Measurements from ENCODE around the gene PADI6.

Gene PADI6

DNA sequence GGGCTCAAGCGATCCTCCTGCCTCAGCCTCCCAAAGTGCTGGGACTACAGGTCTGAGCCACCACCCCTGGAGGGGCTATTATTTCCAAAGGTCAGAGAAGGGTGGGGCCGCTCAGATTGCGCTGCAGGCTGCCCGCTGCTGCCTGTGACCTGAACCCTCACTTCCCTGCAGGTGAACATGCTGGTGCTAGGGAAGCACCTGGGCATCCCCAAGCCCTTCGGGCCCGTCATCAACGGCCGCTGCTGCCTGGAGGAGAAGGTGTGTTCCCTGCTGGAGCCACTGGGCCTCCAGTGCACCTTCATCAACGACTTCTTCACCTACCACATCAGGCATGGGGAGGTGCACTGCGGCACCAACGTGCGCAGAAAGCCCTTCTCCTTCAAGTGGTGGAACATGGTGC is 8.6 kb upstream of the PADI6 start:
- ChIA-PET CTCF (interaction anchor here (1.2 kb wide), 1 partner anchor 8 kb away, joined by 5 read pairs; the partner anchor contains the start of gene PADI6), POLR2A (no interaction called here)
- WGBS (ENCODE audit: insufficient coverage): 98% methylated on average over 5 of the region's 12 CpGs
- Histone ChIP-seq H3K27me3 (replicated peaks in 2 of 5; ENCODE audit: control insufficient read depth in 4 of 5, insufficient read depth in 5 of 5, low read length in 4 of 5) (no peaks in the 10 kb centered on the region), H3K36me3 (ENCODE audit: control insufficient read depth in 4 of 4, insufficient read depth in 4 of 4, low read length in 3 of 4) (peaks cover 0 to 5% (median 0%) of the 10 kb centered on the region in 4 experiments), H3K4me3 (ENCODE audit: control insufficient read depth in 1 of 7, extremely low read depth in 1 of 7, insufficient read depth in 4 of 7, low read depth in 2 of 7, low read length in 6 of 7) (no peak overlapping the region), H3K9me3 (ENCODE audit: control extremely low read depth in 1 of 5, control insufficient read depth in 4 of 5, insufficient read depth in 2 of 5, low read depth in 1 of 5, low read length in 4 of 5) (no peaks in the 10 kb centered on the region), H3K4me1 (ENCODE audit: control extremely low read depth in 1 of 4, control insufficient read depth in 4 of 4, insufficient read depth in 4 of 4, low read length in 3 of 4) (peaks cover 0 to 21% (median 10%) of the 10 kb centered on the region in 4 experiments), H3K27ac (ENCODE audit: insufficient read depth in 1 of 2, low read depth in 1 of 2, low read length in 2 of 2, poor library complexity in 1 of 2, severe bottlenecking in 2 of 2) (no peak overlapping the region)
- no peak for DNase-seq

DNA sequence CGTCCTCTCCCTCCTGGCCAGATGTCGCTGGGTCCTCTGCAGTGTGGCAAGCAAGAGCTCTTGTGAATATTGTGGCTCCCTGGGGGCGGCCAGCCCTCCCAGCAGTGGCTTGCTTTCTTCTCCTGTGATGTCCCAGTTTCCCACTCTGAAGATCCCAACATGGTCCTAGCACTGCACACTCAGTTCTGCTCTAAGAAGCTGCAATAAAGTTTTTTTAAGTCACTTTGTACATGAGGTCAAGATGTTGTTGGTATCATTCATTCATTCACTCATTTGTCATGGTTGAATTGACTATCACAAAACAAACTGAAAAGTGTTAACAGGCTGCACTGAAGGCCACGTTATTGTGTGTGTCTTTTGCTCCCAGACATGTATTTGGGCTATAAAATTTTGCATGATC is 8.2 kb upstream of the PADI6 start:
- H3K9me3 ChIP-seq (ENCODE audit: control extremely low read depth in 1 of 5, control insufficient read depth in 4 of 5, insufficient read depth in 2 of 5, low read depth in 1 of 5, low read length in 4 of 5): no peaks in the 10 kb centered on the region
- ChIA-PET CTCF (no interaction called here), POLR2A (no interaction called here)
- H3K4me3 ChIP-seq (ENCODE audit: control insufficient read depth in 1 of 7, extremely low read depth in 1 of 7, insufficient read depth in 4 of 7, low read depth in 2 of 7, low read length in 6 of 7): no peak overlapping the region
- no peak overlapping the region for H3K27ac ChIP-seq (ENCODE audit: insufficient read depth in 1 of 2, low read depth in 1 of 2, low read length in 2 of 2, poor library complexity in 1 of 2, severe bottlenecking in 2 of 2)
- peaks cover 0 to 21% (median 9%) of the 10 kb centered on the region in 4 experiments for H3K4me1 ChIP-seq (ENCODE audit: control extremely low read depth in 1 of 4, control insufficient read depth in 4 of 4, insufficient read depth in 4 of 4, low read length in 3 of 4)
- no peak for DNase-seq
- H3K36me3 ChIP-seq (ENCODE audit: control insufficient read depth in 4 of 4, insufficient read depth in 4 of 4, low read length in 3 of 4): peaks cover 0 to 5% (median 0%) of the 10 kb centered on the region in 4 experiments
- no peaks in the 10 kb centered on the region for H3K27me3 ChIP-seq (replicated peaks in 2 of 5; ENCODE audit: control insufficient read depth in 4 of 5, insufficient read depth in 5 of 5, low read length in 4 of 5)
- WGBS (ENCODE audit: insufficient coverage): 94% methylated on average over 3 of the region's 4 CpGs

GRCh38 chr1:17365293-17365692 is 6.7 kb upstream of the PADI6 start:
- POLR2A ChIA-PET: interaction anchor here (0.6 to 0.9 kb wide), 2 partner anchors 8 to 19 kb away, joined by 3 read pairs; no protein-coding TSS in a partner anchor
- peak overlapping the region in 1 of 7 experiments; percentile 7 for H3K4me3 ChIP-seq (ENCODE audit: control insufficient read depth in 1 of 7, extremely low read depth in 1 of 7, insufficient read depth in 4 of 7, low read depth in 2 of 7, low read length in 6 of 7)

DNA sequence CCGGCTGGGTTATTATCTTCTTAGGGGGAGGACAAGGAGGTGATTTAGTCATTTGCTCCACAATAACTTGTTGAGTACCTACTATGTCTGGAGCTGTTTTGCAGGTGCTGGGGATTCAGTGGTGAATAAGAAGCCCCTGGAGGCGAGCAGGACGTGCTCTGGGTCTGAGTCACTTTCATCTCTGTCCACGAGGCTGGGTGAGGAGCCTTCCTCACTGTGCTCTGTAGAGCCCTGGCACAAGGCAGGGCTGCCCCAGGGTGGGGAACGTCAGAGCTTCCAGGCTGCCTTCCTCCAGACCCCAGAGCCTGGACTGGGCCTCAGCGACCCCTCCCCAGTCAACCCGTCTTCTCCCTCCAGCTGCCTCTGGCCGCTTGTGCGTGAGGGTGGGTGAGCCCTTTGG is 2.5 kb upstream of the PADI6 start:
- no peak for DNase-seq
- ChIA-PET POLR2A (no interaction called here), CTCF (interaction anchor here (0.9 to 1.9 kb wide), 5 partner anchors 11 to 132 kb away, joined by 3 to 8 read pairs (median 3); no protein-coding TSS in a partner anchor)
- no peak overlapping the region for H3K27ac ChIP-seq (ENCODE audit: insufficient read depth in 1 of 2, low read depth in 1 of 2, low read length in 2 of 2, poor library complexity in 1 of 2, severe bottlenecking in 2 of 2)
- no peak overlapping the region for H3K4me3 ChIP-seq (ENCODE audit: control insufficient read depth in 1 of 7, extremely low read depth in 1 of 7, insufficient read depth in 4 of 7, low read depth in 2 of 7, low read length in 6 of 7)
- WGBS (ENCODE audit: insufficient coverage): 93% methylated on average over 9 of the region's 9 CpGs
- H3K9me3 ChIP-seq (ENCODE audit: control extremely low read depth in 1 of 5, control insufficient read depth in 4 of 5, insufficient read depth in 2 of 5, low read depth in 1 of 5, low read length in 4 of 5): no peaks in the 10 kb centered on the region
- peaks cover 0 to 27% (median 13%) of the 10 kb centered on the region in 4 experiments for H3K4me1 ChIP-seq (ENCODE audit: control extremely low read depth in 1 of 4, control insufficient read depth in 4 of 4, insufficient read depth in 4 of 4, low read length in 3 of 4)
- H3K27me3 ChIP-seq (replicated peaks in 2 of 5; ENCODE audit: control insufficient read depth in 4 of 5, insufficient read depth in 5 of 5, low read length in 4 of 5): no peaks in the 10 kb centered on the region
- no peaks in the 10 kb centered on the region for H3K36me3 ChIP-seq (ENCODE audit: control insufficient read depth in 4 of 4, insufficient read depth in 4 of 4, low read length in 3 of 4)

More at GRCh38 chr1:17365293-17365692, 6.7 kb upstream of the PADI6 start:
- Histone ChIP-seq H3K27ac (ENCODE audit: insufficient read depth in 1 of 2, low read depth in 1 of 2, low read length in 2 of 2, poor library complexity in 1 of 2, severe bottlenecking in 2 of 2) (no peak overlapping the region), H3K36me3 (ENCODE audit: control insufficient read depth in 4 of 4, insufficient read depth in 4 of 4, low read length in 3 of 4) (peaks cover 0 to 5% (median 0%) of the 10 kb centered on the region in 4 experiments), H3K9me3 (ENCODE audit: control extremely low read depth in 1 of 5, control insufficient read depth in 4 of 5, insufficient read depth in 2 of 5, low read depth in 1 of 5, low read length in 4 of 5) (no peaks in the 10 kb centered on the region), H3K27me3 (replicated peaks in 2 of 5; ENCODE audit: control insufficient read depth in 4 of 5, insufficient read depth in 5 of 5, low read length in 4 of 5) (no peaks in the 10 kb centered on the region), H3K4me1 (ENCODE audit: control extremely low read depth in 1 of 4, control insufficient read depth in 4 of 4, insufficient read depth in 4 of 4, low read length in 3 of 4) (peaks cover 0 to 22% (median 10%) of the 10 kb centered on the region in 4 experiments)
- DNase-seq: peak; percentile 34 to 71 (median 59)
- CTCF ChIA-PET: interaction anchor here (2.0 kb wide), 1 partner anchor 9 kb away, joined by 8 read pairs; no protein-coding TSS in a partner anchor
- WGBS (ENCODE audit: insufficient coverage): 0% methylated on average over 3 of the region's 3 CpGs

GRCh38 chr1:17370618-17371017 is 1.4 kb upstream of the PADI6 start:
- Histone ChIP-seq H3K27ac (ENCODE audit: insufficient read depth in 1 of 2, low read depth in 1 of 2, low read length in 2 of 2, poor library complexity in 1 of 2, severe bottlenecking in 2 of 2) (no peak overlapping the region), H3K4me1 (ENCODE audit: control extremely low read depth in 1 of 4, control insufficient read depth in 4 of 4, insufficient read depth in 4 of 4, low read length in 3 of 4) (peaks cover 0 to 19% (median 9%) of the 10 kb centered on the region in 4 experiments), H3K9me3 (ENCODE audit: control extremely low read depth in 1 of 5, control insufficient read depth in 4 of 5, insufficient read depth in 2 of 5, low read depth in 1 of 5, low read length in 4 of 5) (no peaks in the 10 kb centered on the region), H3K36me3 (ENCODE audit: control insufficient read depth in 4 of 4, insufficient read depth in 4 of 4, low read length in 3 of 4) (no peaks in the 10 kb centered on the region), H3K27me3 (replicated peaks in 2 of 5; ENCODE audit: control insufficient read depth in 4 of 5, insufficient read depth in 5 of 5, low read length in 4 of 5) (no peaks in the 10 kb centered on the region), H3K4me3 (ENCODE audit: control insufficient read depth in 1 of 7, extremely low read depth in 1 of 7, insufficient read depth in 4 of 7, low read depth in 2 of 7, low read length in 6 of 7) (no peak overlapping the region)
- CTCF ChIA-PET: interaction anchor here (1.0 to 2.1 kb wide), 14 partner anchors 8 to 410 kb away, joined by 3 to 13 read pairs (median 4); no protein-coding TSS in a partner anchor
- 43% methylated on average over 2 of the region's 2 CpGs for WGBS (ENCODE audit: insufficient coverage)
- peak; percentile 45 to 73 (median 71) for DNase-seq
- POLR2A ChIA-PET: no interaction called here

- no peak overlapping the region for H3K27ac ChIP-seq (ENCODE audit: insufficient read depth in 1 of 2, low read depth in 1 of 2, low read length in 2 of 2, poor library complexity in 1 of 2, severe bottlenecking in 2 of 2)
- no peak overlapping the region for H3K4me3 ChIP-seq (ENCODE audit: control insufficient read depth in 1 of 7, extremely low read depth in 1 of 7, insufficient read depth in 4 of 7, low read depth in 2 of 7, low read length in 6 of 7)
- H3K9me3 ChIP-seq (ENCODE audit: control extremely low read depth in 1 of 5, control insufficient read depth in 4 of 5, insufficient read depth in 2 of 5, low read depth in 1 of 5, low read length in 4 of 5): no peaks in the 10 kb centered on the region
- H3K4me1 ChIP-seq (ENCODE audit: control extremely low read depth in 1 of 4, control insufficient read depth in 4 of 4, insufficient read depth in 4 of 4, low read length in 3 of 4): peaks cover 0 to 8% (median 3%) of the 10 kb centered on the region in 4 experiments
- no peaks in the 10 kb centered on the region for H3K36me3 ChIP-seq (ENCODE audit: control insufficient read depth in 4 of 4, insufficient read depth in 4 of 4, low read length in 3 of 4)
- DNase-seq: no peak
- WGBS (ENCODE audit: insufficient coverage): 99% methylated on average over 11 of the region's 18 CpGs
- CTCF ChIA-PET: interaction anchor here (1.4 kb wide), 1 partner anchor 27 kb away, joined by 3 read pairs; no protein-coding TSS in a partner anchor
- peaks cover 0 to 5% (median 0%) of the 10 kb centered on the region in 5 experiments for H3K27me3 ChIP-seq (replicated peaks in 2 of 5; ENCODE audit: control insufficient read depth in 4 of 5, insufficient read depth in 5 of 5, low read length in 4 of 5)
- POLR2A ChIA-PET: no interaction called here
These were observed 959 bp downstream of the PADI6 start for GRCh38 chr1:17372955-17373354.

DNA sequence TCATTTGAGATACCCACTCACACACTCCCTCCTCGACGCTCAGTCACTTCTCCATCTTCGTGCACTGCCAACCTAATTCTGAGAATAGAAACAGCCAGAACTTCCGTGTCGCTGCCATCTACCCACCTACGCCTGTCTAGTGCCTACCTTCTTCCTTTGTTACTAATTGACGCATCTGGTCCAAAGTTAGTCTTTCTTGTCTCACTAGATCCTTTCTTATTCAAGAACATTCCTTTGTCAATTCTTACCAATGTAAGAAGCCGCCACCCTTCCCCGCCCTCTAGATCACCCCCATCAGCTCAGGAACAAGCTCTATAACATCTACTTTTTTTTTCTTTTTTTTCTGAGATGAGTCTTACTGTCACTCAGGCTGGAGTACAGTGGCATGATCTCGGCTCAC is 3.7 kb downstream of the PADI6 start:
- Histone ChIP-seq H3K9me3 (ENCODE audit: control extremely low read depth in 1 of 5, control insufficient read depth in 4 of 5, insufficient read depth in 2 of 5, low read depth in 1 of 5, low read length in 4 of 5) (no peaks in the 10 kb centered on the region), H3K27ac (ENCODE audit: insufficient read depth in 1 of 2, low read depth in 1 of 2, low read length in 2 of 2, poor library complexity in 1 of 2, severe bottlenecking in 2 of 2) (no peak overlapping the region), H3K36me3 (ENCODE audit: control insufficient read depth in 4 of 4, insufficient read depth in 4 of 4, low read length in 3 of 4) (no peaks in the 10 kb centered on the region), H3K4me3 (ENCODE audit: control insufficient read depth in 1 of 7, extremely low read depth in 1 of 7, insufficient read depth in 4 of 7, low read depth in 2 of 7, low read length in 6 of 7) (no peak overlapping the region), H3K27me3 (replicated peaks in 2 of 5; ENCODE audit: control insufficient read depth in 4 of 5, insufficient read depth in 5 of 5, low read length in 4 of 5) (peaks cover 0 to 7% (median 2%) of the 10 kb centered on the region in 5 experiments), H3K4me1 (ENCODE audit: control extremely low read depth in 1 of 4, control insufficient read depth in 4 of 4, insufficient read depth in 4 of 4, low read length in 3 of 4) (peaks cover 0 to 2% (median under 1%) of the 10 kb centered on the region in 4 experiments)
- CTCF ChIA-PET: no interaction called here
- DNase-seq: no peak
- 97% methylated on average over 9 of the region's 10 CpGs for WGBS (ENCODE audit: insufficient coverage)
- POLR2A ChIA-PET: no interaction called here

All from common myeloid progenitor, CD34-positive (primary cell).